CD14-positive monocyte (primary cell): ENCODE results near the gene METTL4. TPM values are rescaled to one million over a fixed set of nuclear protein-coding genes. Genes with fewer than 3 reads are reported as not detected.

Experiments used
- DNase-seq, 3 donors: peaks; one replicate each; pipeline ENCODE4 v3.0.0-alpha.2; 2011 to 2022
- H2AFZ ChIP-seq: 2 replicates; pipeline ENCODE4 v1.6.0; 2012; ENCODE audit warnings: mild to moderate bottlenecking, low read depth, low read length, inconsistent platforms; ENCODE audit not compliant: insufficient read depth, poor library complexity, severe bottlenecking
- H3K27ac ChIP-seq, 2 donors: 1 replicate in 1 of 2; 2 replicates in 1 of 2; pipeline ENCODE4 v1.5.1; 2012 to 2013; ENCODE audit warnings: low read length in 2 of 2, control low read depth in 1 of 2, inconsistent platforms in 1 of 2, low read depth in 1 of 2, mild to moderate bottlenecking in 1 of 2
- H3K27me3 ChIP-seq, 2 donors: one replicate each; pipeline versions ENCODE4 v1.6.0 to v1.6.1; 2011 to 2013; ENCODE audit warnings: low read length in 2 of 2; ENCODE audit not compliant: control insufficient read depth in 2 of 2, insufficient read depth in 2 of 2
- H3K36me3 ChIP-seq, 2 donors: replicated peaks in 1 of 2; 1 replicate in 1 of 2; 2 replicates in 1 of 2; pipeline versions ENCODE4 v1.5.1 to v1.6.1; 2012 to 2013; ENCODE audit warnings: low read length in 2 of 2, control low read depth in 1 of 2, inconsistent platforms in 1 of 2, mild to moderate bottlenecking in 1 of 2; ENCODE audit not compliant: insufficient read depth in 2 of 2, control insufficient read depth in 1 of 2
- H3K4me1 ChIP-seq, 2 donors: 1 replicate in 1 of 2; 2 replicates in 1 of 2; pipeline versions ENCODE4 v1.5.1 to v1.6.1; 2012 to 2013; ENCODE audit warnings: low read length in 2 of 2, control low read depth in 1 of 2, inconsistent platforms in 1 of 2, mild to moderate bottlenecking in 1 of 2, moderate library complexity in 1 of 2; ENCODE audit not compliant: insufficient read depth in 2 of 2, control insufficient read depth in 1 of 2
- H3K4me2 ChIP-seq: replicated peaks from 2 replicates; pipeline ENCODE3; 2012; ENCODE audit warnings: low read length, moderate library complexity, mild to moderate bottlenecking; ENCODE audit not compliant: poor library complexity, severe bottlenecking; ENCODE audit errors: extremely low read depth
- H3K4me3 ChIP-seq, 3 experiments: fragments of 200-600 bp in 1 of 3; sonication (generic) in 1 of 3; replicated peaks in 1 of 3; 1 replicate in 2 of 3; 2 replicates in 1 of 3; pipeline ENCODE4 v1.5.1; 2011 to 2013; ENCODE audit warnings: low read length in 3 of 3, mild to moderate bottlenecking in 3 of 3, control low read depth in 2 of 3, low read depth in 2 of 3, inconsistent platforms in 1 of 3, moderate library complexity in 1 of 3
- H3K79me2 ChIP-seq: 2 replicates; pipeline ENCODE4 v1.6.0; 2012; ENCODE audit warnings: mild to moderate bottlenecking, control low read depth, inconsistent platforms, low read length, moderate library complexity; ENCODE audit not compliant: insufficient read depth
- H3K9ac ChIP-seq: 2 replicates; pipeline ENCODE4 v1.6.0; 2017; ENCODE audit warnings: low read length, mild to moderate bottlenecking; ENCODE audit not compliant: insufficient read depth, poor library complexity, severe bottlenecking
- H3K9me3 ChIP-seq, 2 donors: replicated peaks in 1 of 2; 1 replicate in 1 of 2; 2 replicates in 1 of 2; pipeline versions ENCODE4 v1.5.1 to v1.6.1; 2012 to 2013; ENCODE audit warnings: low read length in 2 of 2, control low read depth in 1 of 2; ENCODE audit not compliant: control insufficient read depth in 1 of 2, insufficient read depth in 1 of 2
- H4K20me1 ChIP-seq: 2 replicates; pipeline ENCODE4 v1.6.0; 2012; ENCODE audit warnings: mild to moderate bottlenecking, low read length, control low read depth, moderate library complexity; ENCODE audit not compliant: insufficient read depth
- H3K27ac Mint-ChIP-seq, 7 donors: one replicate each; pipeline ENCODE4 v1.8.0; 2020; ENCODE audit warnings: mild to moderate bottlenecking in 7 of 7, mixed read lengths in 7 of 7, moderate library complexity in 6 of 7, inconsistent platforms in 2 of 7
- H3K27me3 Mint-ChIP-seq, 3 donors: one replicate each; pipeline ENCODE4 v1.8.0; 2021 to 2022; ENCODE audit warnings: low read depth in 3 of 3, mild to moderate bottlenecking in 3 of 3, mixed read lengths in 3 of 3, moderate library complexity in 3 of 3, inconsistent platforms in 1 of 3
- H3K36me3 Mint-ChIP-seq, 2 donors: one replicate each; pipeline ENCODE4 v1.8.0; 2020; ENCODE audit warnings: mixed read lengths in 2 of 2, inconsistent platforms in 1 of 2, mild to moderate bottlenecking in 1 of 2
- H3K4me1 Mint-ChIP-seq: one replicate; pipeline ENCODE4 v1.8.0; 2020; ENCODE audit warnings: mild to moderate bottlenecking, mixed read lengths
- H3K4me3 Mint-ChIP-seq, 2 donors: one replicate each; pipeline ENCODE4 v1.8.0; 2020; ENCODE audit warnings: mild to moderate bottlenecking in 2 of 2, mixed read lengths in 2 of 2, moderate library complexity in 1 of 2
- H3K9me3 Mint-ChIP-seq, 7 donors: one replicate each; pipeline ENCODE4 v1.8.0; 2020 to 2022; ENCODE audit warnings: mixed read lengths in 7 of 7, mild to moderate bottlenecking in 6 of 7, moderate library complexity in 6 of 7, inconsistent platforms in 2 of 7
- CTCF ChIP-seq: fragments of 200-600 bp; IDR thresholded peaks from one replicate; pipeline ENCODE4 v1.8.0; 2022; ENCODE audit warnings: antibody characterized with exemption, mild to moderate bottlenecking
- WGBS: methylation state at CpG from one replicate; pipeline ENCODE4 v1.1.5; 2013; ENCODE audit warnings: missing lambda C conversion rate; ENCODE audit not compliant: insufficient coverage; 5-methylcytosine and 5-hydroxymethylcytosine counted together
- intact Hi-C, 2 donors: fragments of 100-400 bp; cut with micrococcal nuclease; formaldehyde crosslinking; loops; one replicate each; pipeline versions ENCODE4 v1.15.0 to v1.15.1; 2023
- polyA plus RNA-seq, 3 donors: library from polyadenylated mRNA; depleted of rRNA in 1 of 3; unstranded in 2 of 3; stranded (reverse) in 1 of 3; fragments of 300-500 nt in 2 of 3; fragments of >200 nt in 1 of 3; fragmentation: Illumina TruSeq in 2 of 3; gene quantifications; 1 replicate in 2 of 3; 2 replicates in 1 of 3; pipeline ENCODE4 v1.2.3, GENCODE V29; 2012 to 2021

METTL4 gene
- polyA plus RNA-seq, 3 donors: 3.0 to 4.1 (median 3.3) TPM

- H2AFZ ChIP-seq: no peak overlapping the region
- peaks cover 5 to 7% of the 10 kb centered on the region in 2 donors for H3K4me1 ChIP-seq
- H3K79me2 ChIP-seq: no peaks in the 10 kb centered on the region
- DNase-seq: no peak
- H3K27me3 ChIP-seq: no peaks in the 10 kb centered on the region
- no peak overlapping the region for H3K9ac ChIP-seq
- intact Hi-C loops: no loop called here
- H3K4me1 Mint-ChIP-seq: peaks cover 6% of the 10 kb centered on the region
- H3K4me2 ChIP-seq: no peak overlapping the region
- no peak overlapping the region for H3K27ac ChIP-seq
- H3K27ac Mint-ChIP-seq: no peak overlapping the region
- no peak overlapping the region for H3K4me3 Mint-ChIP-seq
- no CpG with 5 or more reads among the region's 3 CpGs for WGBS
- peaks cover 4 to 8% (median 4%) of the 10 kb centered on the region in 3 donors for H3K27me3 Mint-ChIP-seq
- H3K4me3 ChIP-seq: no peak overlapping the region
- no peaks in the 10 kb centered on the region for H3K36me3 Mint-ChIP-seq
- no peaks in the 10 kb centered on the region for H4K20me1 ChIP-seq
- H3K9me3 Mint-ChIP-seq: peaks cover 0 to 5% (median 3%) of the 10 kb centered on the region in 7 donors
- no peak for TF ChIP-seq CTCF
- no peaks in the 10 kb centered on the region for H3K36me3 ChIP-seq
- no peaks in the 10 kb centered on the region for H3K9me3 ChIP-seq
Measured at GRCh38 chr18:2502394-2502793, 68.9 kb downstream of the METTL4 start.

- peaks cover 0 to 5% (median under 1%) of the 10 kb centered on the region in 7 donors for H3K9me3 Mint-ChIP-seq
- Histone ChIP-seq H4K20me1 (no peaks in the 10 kb centered on the region), H3K9ac (no peak overlapping the region), H3K4me2 (no peak overlapping the region), H3K4me1 (peaks cover 3% of the 10 kb centered on the region in 2 donors), H3K9me3 (no peaks in the 10 kb centered on the region), H3K4me3 (no peak overlapping the region), H3K79me2 (no peaks in the 10 kb centered on the region), H3K36me3 (no peaks in the 10 kb centered on the region), H3K27me3 (peaks cover 0 to 2% of the 10 kb centered on the region in 2 donors), H3K27ac (no peak overlapping the region), H2AFZ (no peak overlapping the region)
- H3K4me1 Mint-ChIP-seq: peaks cover 2% of the 10 kb centered on the region
- WGBS: 76% methylated on average over 3 of the region's 3 CpGs
- H3K4me3 Mint-ChIP-seq: no peak overlapping the region
- H3K27ac Mint-ChIP-seq: no peak overlapping the region
- intact Hi-C loops: no loop called here
- peaks cover 4 to 8% (median 7%) of the 10 kb centered on the region in 3 donors for H3K27me3 Mint-ChIP-seq
- DNase-seq: no peak
- no peak for TF ChIP-seq CTCF
- H3K36me3 Mint-ChIP-seq: no peaks in the 10 kb centered on the region
Measured at GRCh38 chr18:2497797-2498196, 73.5 kb downstream of the METTL4 start.
